NCI-H128 (cell line): ENCODE data around the gene SLCO2A1.

Experiments used
- DNase-seq: peaks from one replicate; lab custom pipeline; 2025; ENCODE audit not compliant: unreplicated experiment; lab: John Stamatoyannopoulos, UW

SLCO2A1 gene

GRCh38 chr3:133887803-133888703, 141.7 kb downstream of the SLCO2A1 start:
- DNase-seq: no peak

- no peak for DNase-seq
Observed at GRCh38 chr3:133887074-133887802, 142.5 kb downstream of the SLCO2A1 start.

- DNase-seq: no peak
Observed at GRCh38 chr3:133886031-133886722, 143.5 kb downstream of the SLCO2A1 start.

- no peak for DNase-seq
Observed at GRCh38 chr3:133884887-133885711, 144.6 kb downstream of the SLCO2A1 start.

GRCh38 chr3:133884054-133884886, 145.5 kb downstream of the SLCO2A1 start:
- DNase-seq: no peak

DNA sequence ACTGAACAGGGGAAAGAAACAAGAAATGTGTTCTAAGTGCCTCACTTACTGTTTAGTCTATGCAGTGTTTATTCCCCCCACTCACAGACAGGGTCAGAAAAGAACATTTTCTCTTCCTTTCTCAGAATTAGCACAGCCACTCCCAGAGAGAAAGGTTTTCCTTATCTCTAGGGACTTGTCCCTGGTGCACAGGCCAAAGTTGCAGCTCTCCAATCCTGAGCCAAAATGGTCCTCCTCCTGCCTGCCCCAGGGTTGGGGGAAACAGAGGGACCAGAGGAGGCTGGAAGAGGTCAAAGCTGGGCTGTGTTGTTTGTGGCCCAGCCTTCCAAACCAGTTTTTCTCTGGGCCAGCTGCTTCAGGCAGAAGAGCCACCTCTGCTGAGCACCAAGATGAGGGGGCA, 146.1 kb downstream of the SLCO2A1 start:
- DNase-seq: no peak

DNA sequence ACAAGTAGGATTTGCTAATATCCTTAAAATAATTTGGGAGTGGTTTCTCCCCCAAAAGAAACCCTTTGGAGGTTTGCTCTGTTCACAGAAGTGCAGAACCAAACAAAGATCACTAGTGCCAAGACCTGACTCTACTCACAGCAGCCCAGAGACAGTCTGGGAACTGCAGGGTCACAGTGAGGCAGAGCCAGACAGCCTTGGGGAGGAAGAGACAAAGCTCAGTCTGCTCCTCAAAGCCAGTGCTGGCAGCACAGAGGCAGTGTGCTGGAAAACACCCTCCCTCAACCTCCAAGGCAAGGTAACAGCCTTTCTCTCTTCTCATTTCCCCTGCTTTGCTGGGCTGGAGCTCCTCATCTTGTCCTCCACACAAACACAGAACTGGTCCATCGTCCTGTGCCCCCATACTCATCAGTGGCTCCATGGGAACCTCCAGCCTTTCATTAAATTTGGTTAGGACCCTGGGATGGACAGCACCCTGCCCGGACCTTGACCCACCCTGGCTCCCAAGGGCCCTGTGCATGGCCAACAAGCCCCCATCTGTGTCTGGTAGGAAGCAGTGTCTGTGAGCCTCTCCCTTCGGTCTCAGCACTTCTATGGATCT, 146.6 kb downstream of the SLCO2A1 start:
- no peak for DNase-seq

DNA sequence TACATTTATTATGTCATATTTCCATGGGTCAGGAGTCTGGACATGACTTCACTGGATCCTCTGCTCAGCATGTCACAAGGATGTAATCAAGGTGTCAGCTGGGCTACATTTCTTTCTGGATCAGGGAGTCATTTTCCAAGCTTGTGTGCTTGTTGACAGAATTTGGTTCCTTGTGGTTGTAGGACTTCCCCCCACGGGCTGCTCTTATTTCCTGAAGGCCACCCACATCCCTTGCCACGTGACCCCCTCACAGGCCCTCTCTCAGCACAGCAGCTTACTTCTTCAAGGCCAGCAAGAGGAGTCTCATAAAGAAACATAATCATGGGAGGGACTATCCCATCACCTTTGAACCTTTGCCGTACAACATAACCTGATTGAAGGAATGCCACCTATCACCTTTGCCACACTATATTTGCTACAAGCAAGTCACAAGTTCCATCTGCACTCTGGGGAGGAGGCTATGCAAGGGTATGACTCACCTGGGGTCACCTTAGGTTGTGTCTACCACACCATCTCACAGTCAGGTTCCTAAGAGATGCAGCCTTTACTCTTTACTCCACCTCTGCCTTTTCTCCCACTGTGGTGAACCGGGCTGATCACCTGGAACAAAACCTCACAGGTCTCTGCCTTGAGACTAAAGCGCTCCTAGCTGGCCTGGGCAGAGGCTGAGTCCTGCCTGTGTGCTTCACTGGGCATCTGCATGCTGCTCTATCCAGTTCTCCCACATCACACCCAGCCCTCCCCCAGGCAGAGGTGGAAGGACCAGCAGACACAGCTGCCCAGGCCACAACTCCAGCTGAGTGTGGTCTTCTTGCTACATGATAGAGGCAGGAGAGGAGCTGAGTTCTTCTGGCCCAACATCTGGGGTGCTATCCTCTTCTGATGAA, 147.5 kb downstream of the SLCO2A1 start:
- DNase-seq: no peak

DNA sequence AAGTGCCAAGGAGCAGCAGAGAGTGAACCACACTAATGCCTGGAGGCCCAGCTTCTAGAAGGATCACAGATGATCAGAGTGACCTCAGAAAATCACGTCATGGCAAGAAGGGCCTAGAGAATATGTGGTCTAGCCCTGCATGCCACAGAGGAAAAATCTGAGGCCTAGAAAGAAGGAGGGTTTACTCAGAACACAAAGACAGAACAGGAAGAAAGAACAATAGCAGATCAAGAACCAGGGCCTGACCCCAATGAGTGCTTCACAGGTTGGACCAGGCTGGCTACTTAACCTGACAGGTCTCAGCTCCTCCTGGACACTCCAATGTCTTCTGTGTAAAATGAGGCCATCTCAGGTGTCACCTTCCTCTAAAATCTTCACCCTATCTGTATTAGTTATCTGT, 148.2 kb downstream of the SLCO2A1 start:
- no peak for DNase-seq

GRCh38 chr3:133880886-133881455, 148.8 kb downstream of the SLCO2A1 start:
- DNase-seq: no peak

GRCh38 chr3:133880287-133880686, 149.4 kb downstream of the SLCO2A1 start:
- no peak for DNase-seq

GRCh38 chr3:133878518-133878917, 151.2 kb downstream of the SLCO2A1 start:
- no peak for DNase-seq
